HG03457 (cell line): ENCODE data around the gene APP.
"Not testable (repeated sequence)": the region's sequence is repeated elsewhere in the genome, so short reads cannot be mapped to it uniquely, and the experiment has no call there.

Source experiments
- ATAC-seq: cut with Tn5 transposase; IDR thresholded peaks from one replicate; pipeline ENCODE4 v1.9.1; 2021; ENCODE audit warnings: moderate number of reproducible peaks; ENCODE audit not compliant: unreplicated experiment

APP gene

DNA sequence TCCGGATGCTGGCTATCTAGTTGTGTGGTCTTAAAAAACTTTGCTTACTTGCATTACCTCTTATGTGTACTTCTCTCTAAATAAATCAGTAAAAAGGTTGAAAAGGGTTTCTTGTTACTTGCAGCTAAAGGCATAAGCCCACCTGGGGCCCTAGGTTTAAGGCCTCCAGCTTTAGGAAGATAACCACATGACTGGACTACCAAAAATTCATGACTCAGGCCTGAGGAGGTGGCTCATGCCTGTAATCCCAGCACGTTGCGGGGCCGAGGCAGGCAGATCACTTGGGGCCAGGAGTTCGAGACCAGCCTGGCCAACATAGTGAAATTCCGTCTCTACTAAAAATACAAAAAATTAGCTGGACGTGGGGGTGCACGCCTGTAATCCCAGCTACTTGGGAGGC lies 142.9 kb downstream of the APP start:
- ATAC-seq = no peak

DNA sequence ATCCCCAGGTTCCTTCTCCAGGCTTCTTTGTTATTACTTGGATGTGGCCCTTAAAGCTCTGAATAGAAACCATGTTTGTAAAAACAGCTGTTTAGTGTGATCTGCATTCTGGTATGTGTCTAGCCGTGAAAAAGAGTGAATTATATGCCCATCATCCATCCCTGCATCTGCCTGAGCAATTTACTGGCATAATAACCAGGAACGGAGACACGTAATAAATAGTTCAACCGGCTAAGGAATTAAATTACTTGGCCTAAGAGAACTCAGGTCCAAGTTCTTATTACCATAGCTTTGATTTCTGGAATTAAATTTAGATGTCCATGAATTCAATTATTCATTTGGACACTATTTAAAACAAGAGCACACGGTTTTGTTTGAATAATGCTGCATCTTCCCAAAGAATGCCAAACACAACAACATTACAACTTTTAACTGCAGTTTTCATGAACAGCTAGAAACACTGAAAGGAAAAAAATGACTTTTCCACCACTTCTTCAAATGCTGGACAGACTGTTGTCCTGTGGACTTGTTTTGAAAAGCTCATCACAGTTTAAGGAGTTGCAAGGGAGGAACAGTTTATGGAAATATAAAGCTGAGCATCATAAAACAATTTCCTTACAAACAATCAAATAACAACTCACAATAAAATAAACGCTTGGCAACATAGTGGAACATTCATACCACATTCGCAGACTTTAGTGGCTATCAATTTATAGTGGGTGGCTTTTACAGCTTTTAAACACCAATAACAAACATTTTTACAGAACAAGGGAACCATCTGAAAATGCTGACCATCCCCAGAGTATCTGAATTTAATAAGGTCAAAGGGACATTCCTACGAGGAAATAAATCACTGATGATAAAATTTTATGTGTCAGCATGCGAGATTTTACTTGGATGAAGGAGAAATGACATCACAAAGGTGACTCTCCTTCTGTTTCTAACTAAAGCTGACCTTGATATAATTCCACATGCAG lies 144.7 kb downstream of the APP start:
- ATAC-seq = no peak

DNA sequence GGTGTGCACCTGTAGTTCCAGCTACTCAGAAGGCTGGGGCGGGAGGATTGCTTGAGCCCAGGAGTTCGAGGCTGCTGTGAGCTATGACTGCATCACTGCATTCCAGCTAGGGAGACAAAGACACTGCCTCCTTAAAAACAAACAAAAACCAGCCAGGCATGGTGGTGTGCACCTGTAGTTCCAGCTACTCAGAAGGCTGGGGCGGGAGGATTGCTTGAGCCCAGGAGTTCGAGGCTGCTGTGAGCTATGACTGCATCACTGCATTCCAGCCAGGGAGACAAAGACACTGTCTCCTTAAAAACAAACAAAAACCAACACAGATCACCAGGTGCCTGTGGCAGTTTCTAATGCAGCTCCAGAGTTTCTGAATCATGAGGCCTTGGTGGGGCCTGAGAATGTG lies 147.2 kb downstream of the APP start:
- ATAC-seq = not testable (repeated sequence)

DNA sequence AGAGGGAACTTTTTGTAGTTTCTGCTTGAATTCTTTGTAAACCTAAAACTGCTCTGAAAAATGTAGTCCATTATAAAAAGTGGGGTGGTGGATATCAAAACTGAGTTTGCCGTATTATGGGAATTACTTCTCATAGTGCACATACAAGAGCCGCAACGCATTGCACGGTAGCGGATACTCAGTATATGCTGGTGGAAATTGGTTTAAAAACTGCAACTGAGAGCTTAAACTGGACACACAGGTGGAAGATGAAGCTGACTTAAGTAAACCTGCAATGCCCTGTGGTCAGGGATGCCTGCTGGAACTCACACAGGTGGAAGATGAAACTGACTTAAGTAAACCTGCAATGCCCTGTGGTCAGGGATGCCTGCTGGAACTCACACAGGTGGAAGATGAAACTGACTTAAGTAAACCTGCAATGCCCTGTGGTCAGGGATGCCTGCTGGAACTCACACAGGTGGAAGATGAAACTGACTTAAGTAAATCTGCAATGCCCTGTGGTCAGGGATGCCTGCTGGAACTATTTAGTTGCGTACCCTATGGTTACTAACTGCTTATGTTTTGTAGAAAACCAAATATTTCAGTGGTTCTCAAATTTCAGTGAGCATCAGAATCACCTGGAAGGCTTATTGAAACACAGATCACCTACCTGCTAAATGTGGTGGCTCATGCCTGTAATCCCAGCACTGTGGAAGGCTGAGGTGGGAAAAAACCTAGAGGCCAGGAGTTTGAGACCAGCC lies 147.8 kb downstream of the APP start:
- ATAC-seq = not testable (repeated sequence)

DNA sequence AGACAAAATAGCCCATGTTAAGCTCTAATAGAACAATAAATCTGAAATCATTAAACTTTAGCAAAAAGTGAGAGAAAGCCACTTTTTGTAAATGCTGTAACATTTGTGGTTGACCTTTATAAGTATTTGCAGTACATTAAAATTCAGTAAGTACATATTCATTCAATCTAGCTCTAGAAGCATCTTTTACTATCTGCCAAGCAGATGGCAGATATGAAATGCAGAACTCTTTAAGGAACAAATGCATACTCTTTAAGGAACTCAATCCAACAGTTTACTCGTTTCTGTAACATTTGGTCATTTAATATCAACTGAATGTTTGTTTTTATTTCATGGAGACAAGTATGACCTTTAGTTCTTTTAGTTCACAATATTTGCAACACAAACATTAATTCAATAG lies 150.1 kb downstream of the APP start:
- no peak for ATAC-seq

DNA sequence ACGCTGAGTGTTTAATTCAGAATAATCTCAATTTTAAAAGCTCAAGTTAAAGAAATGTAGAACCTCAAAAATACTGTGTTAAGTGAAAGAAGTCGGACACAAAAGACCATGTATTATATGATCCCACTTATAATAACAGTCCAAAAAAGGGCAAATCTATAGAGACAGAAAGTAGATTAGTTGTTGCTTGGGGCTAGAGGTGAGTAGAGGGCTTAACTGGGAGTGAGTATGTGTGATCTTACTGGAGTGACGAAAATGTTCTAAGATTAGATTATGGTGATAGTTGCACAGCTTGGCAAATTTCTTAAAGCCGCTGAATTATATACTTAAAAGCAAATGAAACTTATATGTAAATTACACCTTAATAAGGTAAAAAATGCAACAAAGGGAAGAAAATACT lies 150.5 kb downstream of the APP start:
- no peak for ATAC-seq

DNA sequence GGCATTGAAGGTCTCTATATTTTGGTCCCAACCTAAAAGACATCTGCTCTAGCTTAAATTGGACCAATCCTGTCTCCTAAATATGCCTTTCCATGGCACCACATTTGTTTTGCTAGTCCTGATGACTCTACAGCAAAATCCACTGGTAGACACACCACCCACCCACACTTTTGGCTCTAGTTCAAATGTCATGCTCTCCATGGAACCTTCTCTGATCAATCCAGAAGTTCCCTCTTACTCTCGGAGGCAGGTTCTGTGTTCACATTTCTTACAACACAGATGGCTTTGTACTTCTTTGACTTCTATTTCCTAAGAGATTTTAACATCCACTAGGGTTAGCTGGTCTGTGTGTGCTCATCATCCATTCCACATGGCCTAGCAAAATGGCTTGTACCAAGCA lies 151.3 kb downstream of the APP start:
- ATAC-seq = no peak

DNA sequence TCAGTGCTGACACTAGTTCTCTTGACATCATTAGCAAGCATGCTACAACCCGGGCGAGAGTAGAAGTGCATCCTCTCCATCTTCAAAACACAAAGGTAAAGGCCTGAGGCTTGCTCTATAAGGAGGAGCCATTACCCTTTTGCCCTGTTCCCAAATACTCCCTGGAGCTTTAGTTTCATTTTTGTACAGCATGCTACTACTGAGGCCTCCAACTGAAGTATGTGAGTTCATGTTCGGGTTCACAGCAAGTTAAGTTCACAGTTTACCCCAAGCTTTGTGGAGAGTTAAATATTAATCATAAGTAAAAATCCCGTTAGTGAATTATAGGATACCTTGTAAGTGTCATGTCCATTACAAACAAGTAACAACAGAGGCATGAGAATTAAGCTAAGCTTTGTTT lies 156.6 kb downstream of the APP start:
- ATAC-seq = no peak

DNA sequence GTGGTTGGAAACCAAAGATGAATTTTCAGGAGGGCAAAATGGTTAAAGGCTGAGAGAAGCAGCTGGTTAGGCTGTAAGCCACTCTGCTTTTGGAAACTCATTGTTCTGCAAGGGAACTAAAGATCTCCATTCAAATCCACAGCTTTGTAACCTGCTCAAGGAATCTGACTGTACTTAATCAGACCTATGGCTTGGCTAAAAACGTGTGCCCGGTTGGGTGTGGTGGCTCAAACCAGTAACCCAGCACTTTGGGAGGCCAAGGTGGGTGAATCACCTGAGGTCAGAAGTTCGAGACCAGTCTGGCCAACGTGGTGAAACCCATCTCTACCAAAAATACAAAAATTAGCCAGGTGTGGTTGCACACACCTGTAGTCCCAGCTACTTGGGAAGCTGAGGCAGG lies 158.1 kb downstream of the APP start:
- ATAC-seq = not testable (repeated sequence)

DNA sequence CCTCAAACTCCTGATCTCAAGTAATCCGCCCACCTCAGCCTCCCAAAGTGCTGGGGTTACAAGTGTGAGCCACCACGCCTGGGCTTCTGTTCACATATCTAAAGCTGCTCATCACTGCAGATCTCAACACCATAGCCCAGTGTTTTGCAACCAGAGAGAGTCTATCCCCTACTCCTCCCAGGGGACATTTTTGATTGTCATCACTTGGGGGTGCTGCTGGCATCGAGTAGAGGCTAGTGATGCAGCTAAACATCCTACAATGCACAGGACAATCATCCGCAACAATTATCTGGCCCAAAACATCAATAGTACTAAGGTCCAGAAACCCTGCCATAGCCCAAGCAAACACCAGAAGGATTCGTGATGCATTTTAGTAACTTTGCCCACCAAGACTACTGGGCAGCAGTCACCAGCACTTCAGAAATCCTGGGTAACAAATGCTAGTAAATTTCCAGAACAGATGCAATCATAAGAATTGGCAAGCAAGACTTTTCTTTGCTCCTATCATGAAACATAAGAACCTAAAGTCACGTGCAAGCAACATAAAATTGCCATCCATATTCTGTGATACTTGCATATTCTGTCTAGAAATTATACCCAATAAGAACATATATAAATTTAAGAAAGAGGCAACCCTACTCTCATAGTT lies 159.2 kb downstream of the APP start:
- ATAC-seq = no peak

DNA sequence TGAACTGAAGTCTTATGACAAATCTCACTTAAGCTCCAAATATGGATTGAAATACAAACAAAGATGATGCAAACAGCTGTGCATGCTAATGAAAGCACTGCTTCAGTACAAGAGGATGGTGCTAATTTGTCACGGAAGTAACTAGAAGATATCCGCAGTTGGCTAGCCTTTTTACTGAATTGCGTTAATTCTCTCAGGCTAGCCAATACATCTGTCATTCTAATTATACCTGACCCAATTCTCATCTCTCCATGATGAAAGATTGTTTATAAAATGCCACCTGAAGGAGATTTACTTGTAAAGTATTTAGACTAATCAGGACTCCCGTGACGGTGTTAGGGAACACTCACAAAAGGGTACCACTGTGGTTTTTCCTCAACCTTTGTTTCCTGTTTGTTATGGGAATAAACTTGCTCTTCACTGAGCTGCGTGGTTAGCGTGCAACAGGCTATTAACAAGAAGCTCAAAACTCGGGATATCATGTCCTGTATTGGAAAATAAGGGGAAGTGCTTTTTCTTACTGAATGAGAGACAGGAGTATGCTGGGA lies 162.5 kb downstream of the APP start:
- no peak for ATAC-seq

DNA sequence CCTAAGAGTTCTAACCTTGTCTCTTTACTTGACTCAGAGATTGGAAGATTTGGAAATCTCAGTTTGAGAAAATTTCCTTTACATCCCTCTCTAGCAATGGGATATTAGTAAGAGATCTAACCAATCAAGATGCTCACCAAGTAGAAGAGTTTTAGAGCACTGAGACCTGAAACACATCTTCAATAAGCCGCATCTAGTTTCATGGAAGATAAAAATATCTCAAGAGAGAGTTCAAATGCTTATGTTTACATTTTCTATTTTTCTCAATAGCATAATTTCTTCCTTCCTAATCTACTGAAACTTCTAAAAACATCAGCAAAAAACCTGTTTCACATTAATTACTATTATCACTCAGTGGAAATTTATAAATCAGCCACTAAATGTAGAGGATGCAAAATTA lies 165.1 kb downstream of the APP start:
- no peak for ATAC-seq

DNA sequence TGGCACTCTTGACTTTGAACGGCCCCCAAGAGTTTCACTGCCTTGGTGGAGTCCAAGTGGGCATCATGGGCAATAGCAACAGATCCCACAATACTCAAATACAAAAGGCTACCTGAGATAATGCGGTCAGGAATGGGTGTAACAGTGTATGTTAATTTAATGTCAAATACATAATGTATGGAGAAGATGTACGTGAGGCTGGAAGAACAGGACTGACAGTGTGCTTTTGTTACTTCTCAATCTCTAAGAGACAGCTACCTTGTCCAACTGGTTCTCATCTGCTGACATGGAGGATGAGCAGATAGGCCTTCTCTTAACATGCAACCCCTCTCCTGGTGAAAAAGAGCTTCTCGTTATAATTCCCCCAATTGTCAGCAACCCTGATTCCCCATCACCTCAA lies 167.2 kb downstream of the APP start:
- no peak for ATAC-seq

DNA sequence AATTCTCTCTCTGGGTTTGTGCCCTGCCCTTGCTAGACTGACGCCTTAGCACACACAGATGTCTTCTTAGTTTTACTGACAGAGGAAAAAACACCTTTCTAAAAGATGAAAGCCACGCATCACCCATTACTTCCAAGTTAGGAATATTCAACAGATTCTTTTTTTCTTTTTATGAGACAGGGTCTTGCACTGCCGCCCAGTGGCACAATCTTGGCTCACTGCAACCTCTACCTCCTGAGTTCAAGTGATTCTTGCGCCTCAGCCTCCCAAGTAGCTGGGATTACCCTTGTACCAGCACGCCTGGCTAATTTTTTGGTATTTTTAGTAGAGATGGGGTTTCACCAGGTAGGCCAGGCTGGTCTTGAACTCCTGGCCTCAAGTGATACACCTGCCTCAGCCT lies 169.2 kb downstream of the APP start:
- no peak for ATAC-seq

DNA sequence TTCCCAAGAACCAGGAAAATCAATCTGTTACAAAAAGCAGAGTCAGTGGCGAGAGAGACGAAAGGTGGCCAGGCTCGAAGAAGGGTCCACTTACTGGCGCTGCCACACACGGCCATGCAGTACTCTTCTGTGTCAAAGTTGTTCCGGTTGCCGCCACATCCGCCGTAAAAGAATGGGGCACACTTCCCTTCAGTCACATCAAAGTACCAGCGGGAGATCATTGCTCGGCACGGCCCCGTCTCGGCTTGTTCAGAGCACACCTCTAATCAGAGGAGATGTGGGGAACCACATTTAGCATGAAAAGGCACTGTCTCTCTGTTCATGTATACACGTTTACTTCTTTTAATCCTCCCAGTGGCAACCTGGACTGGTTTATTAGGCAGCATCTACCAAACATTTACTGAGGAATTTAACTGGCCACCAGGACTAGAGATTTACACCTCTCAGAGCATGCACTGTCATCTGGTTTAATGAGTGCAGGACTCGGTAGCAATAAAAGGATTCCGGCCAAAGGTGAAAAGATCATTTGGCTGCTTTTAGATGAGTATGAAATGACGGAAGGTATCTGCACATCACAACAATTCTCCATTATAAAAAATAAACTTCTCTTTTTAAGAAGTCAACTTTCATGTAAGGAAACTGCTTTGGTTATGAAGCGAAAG lies 170.5 kb downstream of the APP start:
- ATAC-seq = no peak

DNA sequence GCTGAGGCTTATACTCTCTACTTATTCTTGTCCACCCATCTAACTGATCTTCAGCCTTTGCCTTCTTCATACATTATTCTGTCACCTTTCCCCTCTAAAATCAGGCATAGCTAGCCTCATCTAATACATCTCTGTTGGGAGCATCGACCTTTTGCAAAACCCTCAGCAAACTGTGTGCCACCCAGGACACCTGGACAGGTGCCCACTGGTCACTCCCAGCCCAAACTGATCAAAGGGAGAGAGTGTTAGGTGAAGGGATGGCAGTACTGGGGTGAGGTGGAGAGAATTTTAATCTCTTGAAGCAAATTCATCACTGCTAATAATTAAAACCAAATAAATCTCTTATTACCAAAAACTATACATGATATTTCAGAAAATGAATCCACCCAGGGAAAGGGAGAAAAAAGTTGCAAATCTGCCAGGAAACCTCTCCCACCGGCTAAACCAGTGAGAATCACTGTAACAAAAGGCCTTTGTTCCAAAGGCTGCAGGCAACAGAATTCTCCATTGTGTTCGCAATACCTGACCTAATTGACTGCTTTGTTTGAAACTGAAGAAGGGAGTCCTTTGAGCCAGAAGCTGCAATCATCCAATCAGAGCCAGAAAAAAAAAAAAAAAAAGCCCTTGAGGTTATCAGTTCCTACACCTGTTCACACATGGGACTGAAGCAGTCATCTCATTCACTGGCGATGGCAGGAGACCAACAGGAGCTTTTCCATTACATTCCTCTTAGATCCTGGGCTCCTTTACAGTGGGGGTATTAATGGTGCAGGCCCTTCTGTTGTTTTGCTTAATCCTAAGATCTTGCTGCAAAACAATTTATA lies 172.6 kb downstream of the APP start:
- ATAC-seq = no peak

DNA sequence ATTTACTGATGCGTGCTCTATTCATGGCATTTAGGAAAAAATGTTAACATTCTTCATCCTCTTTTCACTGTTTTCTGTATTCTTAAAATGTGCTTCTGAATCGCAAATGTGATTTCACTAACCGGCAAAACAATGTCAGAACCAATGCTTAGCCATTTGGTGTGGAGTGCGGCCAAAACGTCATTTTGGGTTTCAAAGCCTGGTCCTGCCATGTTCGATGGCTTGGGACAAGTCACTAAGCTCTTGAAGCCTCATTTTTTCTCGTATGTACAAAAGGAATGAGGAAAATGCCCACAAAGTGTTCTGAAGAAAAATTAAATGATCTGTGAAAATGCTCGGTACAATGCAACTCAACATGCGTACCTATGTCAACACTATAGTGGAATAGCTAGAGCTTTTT lies 175.3 kb downstream of the APP start:
- ATAC-seq = no peak

DNA sequence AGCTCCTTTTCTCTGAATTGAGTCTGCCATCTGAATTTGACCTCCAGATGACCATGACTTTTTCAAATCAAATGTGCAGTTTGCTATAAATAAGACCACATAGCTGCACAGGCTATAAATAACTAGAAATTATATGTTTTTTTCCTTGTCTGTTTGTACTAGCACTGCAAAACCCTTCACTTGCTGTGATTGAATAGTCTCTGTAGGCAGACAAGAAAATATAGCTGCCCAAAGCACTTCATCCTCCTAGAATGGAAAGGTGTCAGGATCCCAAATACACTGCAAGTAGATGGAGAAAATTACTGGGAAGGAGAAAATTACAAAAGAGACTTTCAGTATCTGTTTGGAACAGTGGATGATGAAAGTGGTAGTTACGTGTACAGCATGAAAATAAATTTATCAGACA lies 175.8 kb downstream of the APP start:
- no peak for ATAC-seq

DNA sequence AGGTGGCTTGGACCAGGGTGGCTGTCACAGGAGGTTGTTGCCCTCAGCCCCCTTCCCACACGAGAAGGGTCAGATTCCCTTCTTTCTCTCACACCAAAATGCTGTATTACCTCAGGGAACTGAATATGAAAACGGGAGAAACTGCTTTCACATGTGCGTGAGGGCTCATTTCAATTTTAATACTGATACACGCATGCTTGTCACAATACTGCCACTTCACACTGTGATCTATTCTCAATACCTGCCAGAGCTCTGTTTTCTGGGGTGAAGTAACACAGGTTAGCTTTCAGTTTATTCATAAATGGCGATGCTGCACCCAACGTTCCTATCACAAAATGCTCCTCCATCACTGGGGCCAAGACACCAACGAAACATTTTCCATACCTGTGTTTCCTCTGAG lies 181.8 kb downstream of the APP start:
- ATAC-seq = no peak

DNA sequence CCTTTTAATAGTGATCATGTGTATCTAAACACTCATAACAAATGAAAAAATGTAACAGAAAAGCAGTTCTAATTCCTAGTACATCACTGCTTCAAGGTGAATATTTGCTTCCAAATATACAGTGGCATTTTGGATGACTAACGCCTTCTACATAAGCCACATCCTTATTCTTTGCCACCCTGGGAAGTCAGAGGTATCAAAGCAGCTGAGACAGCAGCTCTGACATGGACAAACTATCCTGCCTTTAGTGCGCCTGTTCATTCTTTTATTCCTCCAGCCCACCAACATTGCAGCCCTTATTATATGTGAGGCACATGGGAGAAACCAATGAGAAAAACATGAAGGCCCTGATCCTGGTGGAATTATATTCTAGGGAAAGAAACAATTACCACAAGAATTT lies 183.0 kb downstream of the APP start:
- no peak for ATAC-seq
